Ovary (tissue), 9 donors: ENCODE measurements around the gene CHN2. TPM values are rescaled to one million over a fixed set of nuclear protein-coding genes. Genes with fewer than 3 reads are reported as not detected.
"Not testable (repeated sequence)": the region's sequence is repeated elsewhere in the genome, so short reads cannot be mapped to it uniquely, and the experiment has no call there.

ENCODE experiments used
- DNase-seq, 5 donors: peaks; one replicate each; pipeline ENCODE4 v3.0.0-alpha.2; 2019 to 2020
- H3K27ac ChIP-seq, 2 donors: fragments of 200-600 bp; one replicate each; pipeline versions ENCODE4 v1.5.1 to v1.8.0; 2019 to 2022
- H3K27me3 ChIP-seq: fragments of 200-600 bp; one replicate; pipeline ENCODE4 v1.8.0; 2022
- H3K36me3 ChIP-seq: fragments of 200-600 bp; sonication (generic); one replicate; pipeline ENCODE4 v1.5.1; 2019
- H3K4me1 ChIP-seq: one replicate; pipeline ENCODE4 v1.8.1; 2013; ENCODE audit warnings: mild to moderate bottlenecking, moderate library complexity; ENCODE audit not compliant: insufficient read depth
- H3K4me3 ChIP-seq: fragments of 200-600 bp; sonication (generic); one replicate; pipeline ENCODE4 v1.5.1; 2017
- H3K9me3 ChIP-seq, 2 donors: fragments of 200-600 bp in 1 of 2; sonication (generic) in 1 of 2; one replicate each; pipeline versions ENCODE4 v1.5.1 to v1.8.1; 2013 to 2019; ENCODE audit warnings: mild to moderate bottlenecking in 1 of 2, moderate library complexity in 1 of 2
- CTCF ChIP-seq, 3 donors: fragments of 450-650 bp in 2 of 3; fragments of 200-600 bp in 1 of 3; IDR thresholded peaks; one replicate each; pipeline versions ENCODE4 v1.5.1 to v1.8.0; 2016 to 2022; ENCODE audit warnings: antibody characterized with exemption in 3 of 3, mild to moderate bottlenecking in 1 of 3
- EP300 ChIP-seq: sonication (generic); formaldehyde crosslinking; IDR thresholded peaks from one replicate; pipeline ENCODE4 v1.6.1; 2017; ENCODE audit warnings: antibody characterized with exemption
- POLR2A ChIP-seq: fragments of 450-650 bp; IDR thresholded peaks from one replicate; pipeline ENCODE4 v1.6.1; 2017; ENCODE audit warnings: antibody characterized with exemption, mild to moderate bottlenecking, moderate library complexity
- WGBS, 3 donors: extraction: QIAGEN DNeasy Blood & Tissue Kit in 1 of 3; methylation state at CpG; one replicate each; pipeline versions ENCODE4 v1.1.5 to v1.1.7; 2013 to 2017; 5-methylcytosine and 5-hydroxymethylcytosine counted together
- intact Hi-C, 4 donors: fragments of 100-400 bp; cut with DNase I; formaldehyde crosslinking; loops; one replicate each; pipeline versions ENCODE4 v1.11.0 to v1.15.1; 2022 to 2023
- polyA plus RNA-seq, 2 donors: library from polyadenylated mRNA; stranded (reverse); fragments of 200-250 nt in 1 of 2; fragments of 350-450 nt in 1 of 2; fragmentation: Illumina TruSeq in 1 of 2; extraction: RNeasy Lipid Tissue Mini Kit (QIAGEN cat#74804) in 1 of 2; gene quantifications; one replicate each; pipeline ENCODE4 v1.2.3, GENCODE V29; 2013 to 2014
- total RNA-seq, 7 donors: library from RNA; depleted of rRNA in 2 of 7; stranded (reverse); fragments of >200 nt in 2 of 7; fragmentation: NEBNext Ultra II Directional in 3 of 7; extraction: Animal tissue kit (Norgen Biotek cat#: 25700) in 3 of 7; gene quantifications; one replicate each; pipeline versions ENCODE4 v1.1.0 to v1.2.4, GENCODE V29; 2016 to 2023
- donor health status: DM: no; HTN: no; CAD: no; lungs with moderate emphysema.
- donor health status: DM: no; HTN: no; CAD: no.
- donor health status: Bipolar disorder and iron deficiency.
- donor health status: DM: yes; HTN: yes; CAD: no.
- donor health status: DM: no; HTN: no; CAD: no.
- donor health status: DM: yes; HTN: yes; CAD: no.

Gene CHN2
- total and polyA plus RNA-seq, 9 donors, result 17.9 to 32.6 (median 22.3) TPM

- DNase-seq, result no peak
- Histone ChIP-seq H3K27me3 (no peaks in the 10 kb centered on the region), H3K4me1 (no peaks in the 10 kb centered on the region), H3K4me3 (no peak overlapping the region), H3K9me3 (no peaks in the 10 kb centered on the region), H3K36me3 (no peaks in the 10 kb centered on the region), H3K27ac (no peak overlapping the region)
- TF ChIP-seq CTCF (IDR thresholded peaks at IDR 0.05) (no peak), POLR2A (no peak), EP300 (no peak)
- 56 to 59% (median 56%) methylated on average over 5 of the region's 5 CpGs for WGBS, 3 donors
- intact Hi-C loops, result no loop called here
Measured at GRCh38 chr7:29207162-29207801, 12.7 kb downstream of the CHN2 start.

GRCh38 chr7:29208410-29209250 is 14.1 kb downstream of the CHN2 start:
- Histone ChIP-seq H3K4me3 (no peak overlapping the region), H3K4me1 (no peaks in the 10 kb centered on the region), H3K36me3 (no peaks in the 10 kb centered on the region), H3K9me3 (no peaks in the 10 kb centered on the region), H3K27me3 (no peaks in the 10 kb centered on the region), H3K27ac (no peak overlapping the region)
- no peak for TF ChIP-seq POLR2A
- intact Hi-C loops, result no loop called here
- 93 to 95% (median 93%) methylated on average over 12 of the region's 12 CpGs for WGBS, 3 donors
- no peak for DNase-seq

GRCh38 chr7:29209745-29210144 is 15.2 kb downstream of the CHN2 start:
- H3K27me3 ChIP-seq, result no peaks in the 10 kb centered on the region
- H3K9me3 ChIP-seq, result no peaks in the 10 kb centered on the region
- TF ChIP-seq POLR2A (no peak), EP300 (no peak)
- no peaks in the 10 kb centered on the region for H3K36me3 ChIP-seq
- H3K4me3 ChIP-seq, result no peak overlapping the region
- no peaks in the 10 kb centered on the region for H3K4me1 ChIP-seq
- no peak overlapping the region for H3K27ac ChIP-seq
- DNase-seq, result no peak
- WGBS, 3 donors, result 86 to 89% (median 86%) methylated on average over 3 of the region's 3 CpGs
- intact Hi-C loops, result no loop called here

GRCh38 chr7:29212736-29213135 is 18.2 kb downstream of the CHN2 start:
- intact Hi-C loops, H3K36me3 ChIP-seq, H3K4me3 ChIP-seq, H3K27me3 ChIP-seq, H3K9me3 ChIP-seq, H3K4me1 ChIP-seq, H3K27ac ChIP-seq, DNase-seq: not testable (repeated sequence)
- WGBS, 3 donors, result 92 to 100% (median 98%) methylated on average over 2 of the region's 2 CpGs

GRCh38 chr7:29214056-29214455 is 19.5 kb downstream of the CHN2 start:
- WGBS, 3 donors, result 82 to 95% (median 84%) methylated on average over 5 of the region's 5 CpGs
- Histone ChIP-seq H3K4me3 (no peak overlapping the region), H3K27ac (no peak overlapping the region), H3K27me3 (no peaks in the 10 kb centered on the region), H3K4me1 (no peaks in the 10 kb centered on the region), H3K36me3 (no peaks in the 10 kb centered on the region), H3K9me3 (no peaks in the 10 kb centered on the region)
- DNase-seq, result no peak
- TF ChIP-seq EP300 (no peak), POLR2A (no peak), CTCF (IDR thresholded peaks at IDR 0.05) (no peak)
- intact Hi-C loops, result no loop called here

- Histone ChIP-seq H3K9me3 (no peaks in the 10 kb centered on the region), H3K4me1 (no peaks in the 10 kb centered on the region), H3K27me3 (no peaks in the 10 kb centered on the region), H3K36me3 (no peaks in the 10 kb centered on the region), H3K27ac (no peak overlapping the region), H3K4me3 (no peak overlapping the region)
- TF ChIP-seq EP300, result no peak
- no peak for TF ChIP-seq POLR2A
- no peak for TF ChIP-seq CTCF (IDR thresholded peaks at IDR 0.05)
- intact Hi-C loops, result no loop called here
- DNase-seq, result no peak
- WGBS, 3 donors, result 45 to 54% (median 50%) methylated on average over 3 of the region's 3 CpGs
Measured at GRCh38 chr7:29214816-29215215, 20.2 kb downstream of the CHN2 start.
